ENCODE results near the gene SMC1B. TPM values are rescaled to one million over a fixed set of nuclear protein-coding genes. Genes with fewer than 3 reads are reported as not detected.

Gene SMC1B
- total and polyA plus RNA-seq, 4 donors = 0.02 to 0.05 TPM; not detected in 2

GRCh38 chr22:45398214-45398613, 15.2 kb downstream of the SMC1B start:
- no peaks in the 10 kb centered on the region for H3K27me3 ChIP-seq (ENCODE audit: control insufficient read depth in 4 of 4, insufficient read depth in 4 of 4, low read length in 3 of 4)
- WGBS = 96% methylated on average over 13 of the region's 13 CpGs
- no peaks in the 10 kb centered on the region for H3K4me1 ChIP-seq (ENCODE audit: control insufficient read depth in 4 of 4, insufficient read depth in 4 of 4, low read length in 3 of 4)
- no peaks in the 10 kb centered on the region for H3K9me3 ChIP-seq (ENCODE audit: control insufficient read depth in 4 of 4, low read length in 3 of 4)
- H3K36me3 ChIP-seq (ENCODE audit: control insufficient read depth in 4 of 4, insufficient read depth in 3 of 4, low read depth in 1 of 4, low read length in 3 of 4) = no peaks in the 10 kb centered on the region
- no peak overlapping the region for H3K27ac ChIP-seq (ENCODE audit: low read depth in 1 of 2, low read length in 2 of 2)
- no peak overlapping the region for H3K4me3 ChIP-seq (ENCODE audit: low read depth in 1 of 3, low read length in 3 of 3)
- no peak for DNase-seq (ENCODE audit: low spot score)
- TF ChIP-seq SP1 (IDR thresholded peaks at IDR 0.05) (no peak), HNF4A (conservative IDR thresholded peaks at IDR 0.05) (no peak), FOXA2 (IDR thresholded peaks at IDR 0.05) (no peak), YY1 (IDR thresholded peaks at IDR 0.05) (no peak), FOXA1 (IDR thresholded peaks at IDR 0.05) (no peak), TAF1 (conservative IDR thresholded peaks at IDR 0.05) (no peak), JUND (IDR thresholded peaks at IDR 0.05) (no peak), ZBTB33 (IDR thresholded peaks at IDR 0.05) (no peak), RAD21 (IDR thresholded peaks at IDR 0.05) (no peak), ATF3 (IDR thresholded peaks at IDR 0.05) (no peak), CTCF (IDR thresholded peaks at IDR 0.05; ENCODE audit: low read depth, low read length, missing input control) (no peak)
- no peak overlapping the region for H3K9ac ChIP-seq (ENCODE audit: low read depth in 1 of 2, low read length in 2 of 2)

- no peak overlapping the region for H3K4me3 ChIP-seq (ENCODE audit: low read depth in 1 of 3, low read length in 3 of 3)
- no peak overlapping the region for H3K9ac ChIP-seq (ENCODE audit: low read depth in 1 of 2, low read length in 2 of 2)
- H3K4me1 ChIP-seq (ENCODE audit: control insufficient read depth in 4 of 4, insufficient read depth in 4 of 4, low read length in 3 of 4) = no peaks in the 10 kb centered on the region
- 88% methylated on average over 5 of the region's 5 CpGs for WGBS
- no peaks in the 10 kb centered on the region for H3K9me3 ChIP-seq (ENCODE audit: control insufficient read depth in 4 of 4, low read length in 3 of 4)
- H3K36me3 ChIP-seq (ENCODE audit: control insufficient read depth in 4 of 4, insufficient read depth in 3 of 4, low read depth in 1 of 4, low read length in 3 of 4) = no peaks in the 10 kb centered on the region
- H3K27me3 ChIP-seq (ENCODE audit: control insufficient read depth in 4 of 4, insufficient read depth in 4 of 4, low read length in 3 of 4) = no peaks in the 10 kb centered on the region
- no peak for TF ChIP-seq EGR1 (IDR thresholded peaks at IDR 0.05; ENCODE audit: low read depth in 2 of 2)
- no peak for TF ChIP-seq SP1 (IDR thresholded peaks at IDR 0.05)
- no peak for TF ChIP-seq ZBTB33 (IDR thresholded peaks at IDR 0.05)
- peak in 1 of 2 donors; percentile 56 for TF ChIP-seq RAD21 (IDR thresholded peaks at IDR 0.05)
- TF ChIP-seq HNF4G (IDR thresholded peaks at IDR 0.05) = no peak
- TF ChIP-seq MAX (IDR thresholded peaks at IDR 0.05) = no peak
- DNase-seq (ENCODE audit: low spot score) = no peak
- no peak overlapping the region for H3K27ac ChIP-seq (ENCODE audit: low read depth in 1 of 2, low read length in 2 of 2)
Measured at GRCh38 chr22:45397806-45398205, 15.6 kb downstream of the SMC1B start.
